Calu3 (cell line): ENCODE measurements around the gene NUDCD3. TPM values are rescaled to one million over a fixed set of nuclear protein-coding genes. Genes with fewer than 3 reads are reported as not detected.

Experiments used
- BruUV-seq: library from RNA; stranded (reverse); fragments of 400-500 nt; replicated peaks from 2 replicates; lab custom pipeline; 2021; lab: Mats Ljungman, UMichigan
- CTCF ChIA-PET: fragments of 300-600 bp; sonication (Branson Sonifier 250); formaldehyde crosslinking; loops from one replicate; lab custom pipeline; 2022; ENCODE audit warnings: antibody characterized with exemption; lab: Charles Lee
- DNase-seq: peaks from one replicate; pipeline ENCODE4 v3.0.0; 2022
- H3K27ac Mint-ChIP-seq: one replicate; pipeline ENCODE4 v1.8.0; 2022; ENCODE audit warnings: mixed read lengths; ENCODE audit not compliant: unreplicated experiment
- H3K27me3 Mint-ChIP-seq: one replicate; pipeline ENCODE4 v1.8.0; 2022; ENCODE audit warnings: mixed read lengths; ENCODE audit not compliant: unreplicated experiment
- H3K36me3 Mint-ChIP-seq: one replicate; pipeline ENCODE4 v1.8.0; 2022; ENCODE audit warnings: mild to moderate bottlenecking, moderate library complexity, mixed read lengths; ENCODE audit not compliant: insufficient read depth, unreplicated experiment
- H3K4me1 Mint-ChIP-seq: one replicate; pipeline ENCODE4 v1.8.0; 2022; ENCODE audit warnings: mild to moderate bottlenecking, low read depth, mixed read lengths; ENCODE audit not compliant: unreplicated experiment
- H3K4me3 Mint-ChIP-seq: one replicate; pipeline ENCODE4 v1.8.0; 2022; ENCODE audit warnings: mild to moderate bottlenecking, low read depth, moderate library complexity, mixed read lengths; ENCODE audit not compliant: unreplicated experiment
- H3K9me3 Mint-ChIP-seq: one replicate; pipeline ENCODE4 v1.8.0; 2022; ENCODE audit warnings: low read depth, mixed read lengths; ENCODE audit not compliant: unreplicated experiment
- intact Hi-C: fragments of 100-400 bp; cut with micrococcal nuclease; formaldehyde crosslinking; loops from one replicate; pipeline ENCODE4 v1.10.0; 2022; ENCODE audit not compliant: unreplicated experiment
- total RNA-seq: library from RNA; stranded (reverse); gene quantifications from 2 replicates; pipeline ENCODE4 v1.2.3, GENCODE V29; 2022
- TF ChIP-seq, protein P1 (sequence below): fragments of 200-600 bp; IDR thresholded peaks from one replicate; pipeline ENCODE4 v1.8.0; 2022; ENCODE audit warnings: antibody characterized with exemption; ENCODE audit not compliant: unreplicated experiment

The NUDCD3 gene
- total RNA-seq, 1 experiment from 2014 or later = 176 TPM

DNA sequence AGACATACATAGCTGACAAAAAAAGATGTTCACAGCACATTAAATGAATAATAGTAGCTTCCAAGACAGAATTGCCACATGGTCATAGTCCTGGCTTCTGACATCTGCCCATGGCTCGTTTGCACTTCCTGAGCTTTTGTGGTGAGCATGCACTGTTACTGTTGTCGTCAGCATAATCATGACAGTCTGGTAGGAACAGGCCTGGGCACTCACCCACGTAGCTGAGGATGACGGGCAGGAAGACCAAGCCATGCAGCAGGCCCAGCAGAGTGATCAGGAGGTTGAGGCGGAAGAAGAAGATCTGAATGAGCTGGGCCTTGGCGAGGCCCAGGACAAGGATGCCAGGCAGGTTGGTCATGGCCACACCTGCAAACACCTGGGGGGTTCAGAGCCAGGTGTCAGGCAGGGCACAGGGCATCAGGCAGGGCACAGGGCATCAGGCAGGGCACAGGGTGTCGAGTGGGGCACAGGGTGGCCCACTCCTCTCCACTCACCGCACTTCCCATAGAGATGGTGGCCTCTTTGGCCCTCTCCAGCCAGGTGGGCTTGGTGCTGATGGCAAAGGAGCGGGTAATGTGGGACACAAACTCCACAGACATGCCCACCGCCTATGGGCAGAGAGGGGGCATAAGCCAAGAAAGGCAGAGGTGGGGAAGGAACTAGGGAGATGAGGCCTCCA, 25.3 kb upstream of the NUDCD3 start:
- H3K27ac Mint-ChIP-seq = no peak overlapping the region
- DNase-seq = no peak
- TF ChIP-seq, protein P1, sequence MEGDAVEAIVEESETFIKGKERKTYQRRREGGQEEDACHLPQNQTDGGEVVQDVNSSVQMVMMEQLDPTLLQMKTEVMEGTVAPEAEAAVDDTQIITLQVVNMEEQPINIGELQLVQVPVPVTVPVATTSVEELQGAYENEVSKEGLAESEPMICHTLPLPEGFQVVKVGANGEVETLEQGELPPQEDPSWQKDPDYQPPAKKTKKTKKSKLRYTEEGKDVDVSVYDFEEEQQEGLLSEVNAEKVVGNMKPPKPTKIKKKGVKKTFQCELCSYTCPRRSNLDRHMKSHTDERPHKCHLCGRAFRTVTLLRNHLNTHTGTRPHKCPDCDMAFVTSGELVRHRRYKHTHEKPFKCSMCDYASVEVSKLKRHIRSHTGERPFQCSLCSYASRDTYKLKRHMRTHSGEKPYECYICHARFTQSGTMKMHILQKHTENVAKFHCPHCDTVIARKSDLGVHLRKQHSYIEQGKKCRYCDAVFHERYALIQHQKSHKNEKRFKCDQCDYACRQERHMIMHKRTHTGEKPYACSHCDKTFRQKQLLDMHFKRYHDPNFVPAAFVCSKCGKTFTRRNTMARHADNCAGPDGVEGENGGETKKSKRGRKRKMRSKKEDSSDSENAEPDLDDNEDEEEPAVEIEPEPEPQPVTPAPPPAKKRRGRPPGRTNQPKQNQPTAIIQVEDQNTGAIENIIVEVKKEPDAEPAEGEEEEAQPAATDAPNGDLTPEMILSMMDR = no peak
- CTCF ChIA-PET = interaction anchor here (1.2 kb wide), 1 partner anchor 26 kb away, joined by 3 read pairs; the partner anchor contains the start of gene NPC1L1
- no peak overlapping the region for H3K4me3 Mint-ChIP-seq
- H3K9me3 Mint-ChIP-seq = no peaks in the 10 kb centered on the region
- H3K4me1 Mint-ChIP-seq = peaks cover 14% of the 10 kb centered on the region
- H3K36me3 Mint-ChIP-seq = peaks cover 32% of the 10 kb centered on the region
- H3K27me3 Mint-ChIP-seq = no peaks in the 10 kb centered on the region
- BruUV-seq = no TSS peak
- intact Hi-C loops = no loop called here

DNA sequence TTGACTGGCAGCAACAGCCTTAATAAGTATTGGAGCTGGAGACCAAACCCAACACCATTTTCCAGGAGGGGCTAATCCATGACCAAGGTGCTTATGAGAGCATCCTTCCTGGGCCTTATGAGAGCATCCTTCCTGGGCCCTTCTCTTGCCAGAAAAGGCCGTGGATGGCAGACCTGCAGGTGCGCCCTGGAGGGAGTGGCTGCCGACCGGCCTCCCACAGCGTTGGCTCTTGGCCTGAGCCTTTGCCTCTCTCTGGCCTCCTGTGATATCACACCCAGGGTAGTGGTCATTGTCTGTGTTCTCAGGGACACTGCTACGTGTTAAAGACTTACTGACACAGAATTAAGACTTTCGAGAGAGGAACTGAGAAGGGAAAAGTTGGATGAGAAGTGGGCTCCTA, 22.3 kb upstream of the NUDCD3 start:
- intact Hi-C loops = no loop called here
- Mint-ChIP-seq H3K4me1 (peaks cover 14% of the 10 kb centered on the region), H3K4me3 (no peak overlapping the region), H3K36me3 (peaks cover 36% of the 10 kb centered on the region), H3K27me3 (no peaks in the 10 kb centered on the region), H3K9me3 (no peaks in the 10 kb centered on the region), H3K27ac (peak overlapping the region; percentile 50)
- BruUV-seq = TSS peak; percentile 21
- TF ChIP-seq, protein P1 = no peak
- no peak for DNase-seq
- CTCF ChIA-PET = no interaction called here

DNA sequence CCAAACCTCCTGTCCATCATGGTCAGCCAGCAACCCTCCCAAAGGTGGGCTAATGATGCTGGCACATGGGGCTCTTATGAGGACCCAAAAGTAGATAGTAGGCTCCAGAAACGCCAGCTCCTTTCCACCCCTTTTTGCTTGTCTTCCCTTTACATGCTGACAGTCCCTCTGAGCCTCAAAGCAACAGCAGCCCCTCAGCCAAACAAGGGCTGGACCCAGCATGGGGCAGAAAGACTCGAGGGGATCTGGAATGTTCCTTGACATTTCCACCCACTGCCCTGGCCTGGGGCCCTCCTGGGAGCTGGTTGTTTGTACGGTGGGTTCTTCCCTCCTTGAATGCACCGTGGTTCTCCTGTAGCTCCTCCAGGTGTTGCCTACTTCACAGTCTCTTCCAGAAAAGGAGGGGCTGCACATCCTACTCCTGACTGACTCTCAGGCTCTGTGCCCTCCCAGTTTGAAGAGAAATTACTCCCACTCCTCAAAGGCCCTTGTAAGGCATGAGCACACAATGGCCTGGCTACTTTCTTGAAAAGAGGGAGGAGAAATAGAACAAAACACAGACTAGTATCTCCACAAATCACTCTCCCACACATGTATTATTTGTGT, 21.5 kb upstream of the NUDCD3 start:
- TF ChIP-seq, protein P1 = no peak
- Mint-ChIP-seq H3K27me3 (no peaks in the 10 kb centered on the region), H3K27ac (peak overlapping the region; percentile 50), H3K9me3 (peaks cover under 1% of the 10 kb centered on the region), H3K4me1 (peaks cover 17% of the 10 kb centered on the region), H3K4me3 (peak overlapping the region; percentile 10), H3K36me3 (peaks cover 31% of the 10 kb centered on the region)
- CTCF ChIA-PET = interaction anchor here (0.6 kb wide), 1 partner anchor 34 kb away, joined by 8 read pairs; no protein-coding TSS in a partner anchor
- no TSS peak for BruUV-seq
- DNase-seq = no peak
- intact Hi-C loops = no loop called here

DNA sequence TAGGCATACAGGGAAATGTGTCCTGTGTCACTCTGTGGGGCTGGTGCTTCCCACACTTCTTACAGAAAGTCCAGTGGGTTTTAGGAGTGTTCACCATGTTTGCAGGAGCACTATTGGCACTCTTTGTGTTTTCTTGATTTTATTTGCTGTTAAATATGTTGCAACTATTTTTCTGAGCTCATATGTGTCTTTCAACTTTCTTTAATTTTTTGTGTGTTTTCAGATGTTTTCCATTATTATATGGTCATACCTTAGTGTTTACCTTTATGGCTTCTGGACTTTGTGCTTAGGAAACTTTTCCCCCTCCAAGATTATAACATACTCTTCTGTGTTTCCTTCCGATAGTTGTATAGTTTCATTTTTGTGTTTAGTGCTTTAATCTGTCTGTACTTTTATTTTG, 20.8 kb upstream of the NUDCD3 start:
- peaks cover 31% of the 10 kb centered on the region for H3K36me3 Mint-ChIP-seq
- H3K9me3 Mint-ChIP-seq = peaks cover 4% of the 10 kb centered on the region
- H3K27ac Mint-ChIP-seq = peak overlapping the region; percentile 16
- intact Hi-C loops = no loop called here
- BruUV-seq = no TSS peak
- no peaks in the 10 kb centered on the region for H3K27me3 Mint-ChIP-seq
- CTCF ChIA-PET = interaction anchor here (0.6 kb wide), 1 partner anchor 34 kb away, joined by 8 read pairs; no protein-coding TSS in a partner anchor
- TF ChIP-seq, protein P1 = no peak
- DNase-seq = no peak
- no peak overlapping the region for H3K4me3 Mint-ChIP-seq
- H3K4me1 Mint-ChIP-seq = peaks cover 24% of the 10 kb centered on the region
